HG03558 (cell line): ENCODE results near the gene MFAP3L.

ENCODE experiments used
- ATAC-seq: cut with Tn5 transposase; IDR thresholded peaks from one replicate; pipeline ENCODE4 v1.9.1; 2021; ENCODE audit warnings: moderate number of reproducible peaks; ENCODE audit not compliant: unreplicated experiment; ENCODE audit errors: extremely low read depth

Gene MFAP3L

DNA sequence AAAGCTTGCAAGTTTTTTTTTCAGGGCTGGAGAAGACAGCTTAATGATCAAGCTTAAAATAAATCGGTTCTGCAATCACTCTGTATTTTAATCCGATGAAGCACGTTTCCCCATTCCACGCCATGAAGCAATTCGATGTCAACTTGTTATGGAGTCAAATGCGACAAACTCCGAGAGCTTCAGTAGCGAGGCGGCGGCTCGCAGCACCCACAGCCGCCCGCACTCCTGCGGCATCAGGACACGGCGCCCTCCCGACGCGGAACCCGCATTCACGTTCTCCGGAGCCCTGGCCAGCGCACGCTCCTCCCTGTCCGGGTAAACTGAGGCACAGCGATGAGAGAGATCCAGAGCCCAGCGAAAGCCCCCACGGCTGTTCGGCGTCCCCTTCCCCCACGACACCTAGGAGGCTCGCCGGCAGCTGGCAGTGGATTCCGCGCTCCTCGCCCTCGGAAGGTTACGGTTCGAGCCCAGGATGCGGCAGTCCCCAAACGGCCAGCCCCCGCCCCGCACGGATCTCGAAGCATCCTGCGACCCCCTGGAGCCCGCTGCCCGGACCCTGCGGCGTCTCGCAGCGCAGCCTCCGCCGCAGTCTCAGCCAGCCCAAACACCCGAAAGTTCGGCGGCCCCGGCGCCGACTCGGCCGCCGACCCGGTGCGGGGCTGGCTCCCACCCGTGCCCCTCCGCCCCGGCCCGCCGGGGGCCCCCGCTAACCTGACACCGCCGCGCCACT lies 507 bp downstream of the MFAP3L start:
- no peak for ATAC-seq

DNA sequence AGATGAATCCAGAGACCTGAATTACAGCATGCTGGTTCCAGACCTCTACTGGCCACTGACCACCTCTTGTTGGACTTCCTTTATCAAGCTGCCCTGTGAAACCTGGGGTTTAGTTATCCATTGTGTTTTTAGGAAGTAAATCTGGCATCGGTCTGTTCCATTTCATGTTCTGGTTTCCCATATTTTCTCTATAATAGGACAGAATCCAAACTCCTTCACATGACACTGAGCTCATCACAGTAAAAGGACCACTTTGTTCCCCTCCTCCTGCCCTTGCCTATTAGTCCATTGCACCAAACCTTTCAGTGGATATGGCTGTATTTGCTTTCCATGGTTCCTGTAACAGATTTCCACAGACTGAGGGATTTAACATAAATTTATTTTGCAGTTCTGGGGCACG lies 4.0 kb downstream of the MFAP3L start:
- ATAC-seq, result no peak

DNA sequence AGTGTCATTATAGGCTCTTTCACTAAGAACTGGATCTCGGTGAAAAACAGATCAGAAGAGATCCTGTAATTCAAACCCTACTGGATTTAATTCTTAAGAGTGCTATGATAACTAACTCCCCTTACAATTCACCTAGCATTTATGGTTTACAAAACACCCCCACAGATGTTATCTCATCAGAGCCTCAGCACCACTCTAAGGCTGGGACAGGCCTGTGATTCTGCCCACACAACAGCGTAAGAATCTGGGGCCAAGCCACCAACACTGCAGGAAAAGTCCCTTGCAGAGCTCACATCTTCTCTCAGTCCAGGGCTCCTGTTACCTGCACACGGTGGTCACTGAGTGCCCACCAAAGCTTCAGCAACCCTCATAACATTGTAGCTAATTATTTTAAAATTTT lies 8.9 kb downstream of the MFAP3L start:
- no peak for ATAC-seq

DNA sequence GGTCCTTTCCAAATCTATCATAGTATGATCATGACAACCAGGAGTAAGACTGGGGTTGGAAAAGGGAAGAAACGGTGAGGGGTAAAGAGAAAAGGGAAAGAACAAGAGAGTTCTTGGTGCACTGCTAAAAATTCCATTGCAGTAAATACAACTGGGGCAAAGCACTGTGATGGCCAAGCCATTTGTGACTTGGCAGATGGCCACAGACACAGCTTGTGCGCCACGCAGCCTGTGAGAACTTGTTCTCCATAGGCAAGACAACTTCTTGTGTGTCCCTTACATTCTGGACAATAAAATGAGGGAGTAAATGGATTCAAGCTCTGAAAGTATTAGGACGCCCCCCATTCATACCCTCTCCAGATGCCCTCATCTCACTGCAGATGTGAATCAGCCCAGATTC lies 10.9 kb downstream of the MFAP3L start:
- no peak for ATAC-seq

DNA sequence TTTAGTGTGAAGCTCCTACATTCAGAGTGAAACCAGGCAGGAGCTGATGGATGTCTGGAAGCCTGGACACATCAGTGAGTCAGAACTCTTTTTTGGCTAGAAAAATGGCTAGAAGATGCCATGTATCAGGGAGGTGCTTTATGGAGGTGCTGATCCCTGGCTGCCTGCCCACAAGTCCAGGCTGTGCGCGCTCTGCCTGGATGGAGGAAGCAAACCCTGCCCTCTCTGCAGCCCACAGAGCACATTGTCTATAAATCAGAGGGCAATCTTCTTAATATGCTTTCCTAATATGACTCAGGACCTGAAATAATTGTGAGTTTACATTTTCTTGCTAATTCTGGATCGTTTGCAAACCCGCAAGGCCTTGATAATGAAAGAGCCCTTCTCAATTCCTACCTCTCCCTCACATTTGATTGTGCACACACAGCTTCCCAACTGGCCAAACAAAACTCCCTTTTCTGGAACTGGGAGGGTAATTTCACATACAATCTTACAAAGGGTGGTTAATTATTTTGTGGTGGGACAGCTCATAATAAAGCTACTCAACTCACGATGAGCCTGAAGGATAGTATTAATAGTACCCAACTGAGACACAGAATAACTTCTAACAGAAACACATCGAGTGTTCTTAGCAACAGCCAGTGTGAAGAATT lies 11.7 kb downstream of the MFAP3L start:
- no peak for ATAC-seq

DNA sequence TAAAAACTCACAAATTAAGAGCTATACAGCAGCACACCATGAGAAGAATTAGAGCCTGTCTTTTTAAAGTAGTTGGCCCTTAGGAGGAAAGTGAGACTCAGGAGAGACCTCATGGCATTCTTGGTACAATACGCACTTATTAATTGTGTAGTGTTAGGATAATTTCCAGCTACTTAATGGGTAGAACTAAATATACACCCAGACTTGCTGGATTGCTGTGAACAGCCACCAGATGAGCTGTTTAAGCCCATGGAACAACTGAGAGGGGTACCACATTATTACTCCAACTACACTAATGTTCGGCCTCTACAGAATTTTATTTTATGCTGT lies 13.6 kb downstream of the MFAP3L start:
- ATAC-seq, result no peak

DNA sequence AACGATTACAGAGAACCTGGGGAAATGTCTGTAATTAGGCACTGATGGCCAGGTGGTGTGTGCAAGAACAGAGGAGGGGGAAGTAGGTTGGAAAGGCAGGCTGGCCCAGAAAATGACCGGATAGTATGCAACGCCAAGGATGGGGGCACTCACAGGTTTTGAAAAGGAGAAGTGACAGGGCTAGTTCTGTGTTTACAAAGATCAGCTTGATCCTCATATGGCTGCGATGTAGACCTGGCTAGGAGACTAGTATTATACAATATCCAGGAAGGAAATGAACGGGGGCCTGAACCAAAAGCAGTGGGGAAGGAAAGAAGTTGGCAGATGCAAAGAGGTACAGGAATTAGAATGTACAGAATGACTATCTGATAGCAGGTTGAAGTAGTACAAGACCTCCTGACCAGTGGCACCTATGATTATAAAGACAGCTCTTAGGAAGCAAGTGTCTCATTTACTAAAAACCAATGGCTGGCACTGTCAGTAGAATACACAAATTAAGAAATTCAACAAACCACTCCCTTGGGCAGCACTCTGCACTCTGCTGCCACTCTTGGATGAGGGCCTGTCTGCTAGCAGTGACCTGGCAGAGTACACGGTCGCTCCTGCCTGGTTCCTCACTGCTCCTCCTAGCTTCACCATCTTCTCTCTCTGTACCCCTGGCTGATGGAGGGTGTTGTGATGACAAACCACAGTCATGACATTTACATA lies 14.1 kb downstream of the MFAP3L start:
- ATAC-seq, result no peak

DNA sequence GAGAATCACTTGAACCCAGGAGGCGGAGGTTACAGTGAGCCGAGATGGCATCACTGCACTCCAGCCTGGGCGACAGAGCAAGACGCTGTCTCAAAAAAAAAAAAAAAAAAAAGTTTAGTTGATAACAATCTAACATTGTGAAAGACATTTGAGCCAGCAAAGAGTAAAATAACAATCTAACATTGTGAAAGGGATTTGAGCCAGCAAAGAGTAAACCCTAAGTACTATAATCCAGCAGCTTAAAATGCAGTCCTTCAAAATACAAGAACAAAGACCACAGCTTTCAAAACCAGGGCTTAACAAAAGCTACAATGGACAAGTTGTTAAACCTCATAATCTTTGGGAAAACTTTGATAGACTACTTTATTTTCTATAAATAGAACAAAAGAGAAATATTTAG lies 16.9 kb downstream of the MFAP3L start:
- no peak for ATAC-seq

DNA sequence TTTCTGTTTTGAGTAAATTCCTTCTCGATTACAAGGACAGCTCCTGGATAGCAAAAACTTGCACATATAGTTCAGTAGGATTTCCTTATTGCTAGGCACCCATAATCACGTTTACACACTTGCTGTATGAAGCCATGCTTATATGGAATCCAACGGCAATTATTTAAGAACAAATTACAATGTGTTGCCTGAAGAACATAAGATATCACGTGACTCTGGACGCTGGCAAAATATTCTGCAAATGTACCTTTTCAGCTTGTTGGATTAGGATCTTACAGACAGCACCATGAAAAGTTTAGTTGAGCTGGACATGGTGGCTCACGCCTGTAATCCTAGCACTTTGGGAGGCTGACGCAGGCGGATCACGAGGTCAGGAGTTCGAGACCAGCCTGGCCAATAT lies 17.4 kb downstream of the MFAP3L start:
- no peak for ATAC-seq

DNA sequence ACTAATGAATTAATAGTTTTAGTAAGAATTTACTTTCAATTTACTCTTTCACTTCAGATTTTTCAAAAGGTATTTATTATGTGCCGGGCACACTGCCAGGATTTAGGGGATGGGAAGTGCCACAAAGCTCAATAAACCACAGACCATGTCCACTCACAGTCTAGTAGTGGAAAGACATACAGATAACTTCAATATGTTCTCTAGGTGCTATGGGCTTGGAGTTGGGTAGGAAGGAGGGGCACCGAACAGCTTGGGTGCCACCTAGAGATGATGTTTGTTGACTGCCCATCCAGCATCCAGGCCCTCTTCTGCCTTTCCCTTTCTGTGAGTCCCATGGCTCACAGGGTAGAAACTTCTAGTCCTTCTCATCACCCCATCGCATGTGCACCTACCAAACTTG lies 17.8 kb downstream of the MFAP3L start:
- no peak for ATAC-seq

DNA sequence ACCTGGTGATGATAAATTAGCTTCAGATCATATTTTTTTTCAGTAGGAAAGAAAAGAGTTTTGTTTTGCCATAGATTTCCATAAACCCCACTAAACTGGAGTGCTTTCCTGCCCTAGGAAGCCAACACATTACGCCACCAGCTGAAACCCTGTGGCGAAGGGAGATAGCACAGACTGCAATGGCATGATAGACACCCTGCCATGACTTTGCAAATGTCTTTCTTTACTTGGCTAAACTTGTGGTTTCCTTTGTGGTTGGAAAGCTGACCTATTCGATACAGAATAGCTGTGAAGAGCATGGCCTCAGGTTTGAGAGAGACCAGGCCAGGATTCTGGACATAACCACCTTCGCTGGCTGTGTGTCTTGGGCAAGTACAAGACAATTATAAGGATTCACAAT lies 19.1 kb downstream of the MFAP3L start:
- ATAC-seq, result no peak

DNA sequence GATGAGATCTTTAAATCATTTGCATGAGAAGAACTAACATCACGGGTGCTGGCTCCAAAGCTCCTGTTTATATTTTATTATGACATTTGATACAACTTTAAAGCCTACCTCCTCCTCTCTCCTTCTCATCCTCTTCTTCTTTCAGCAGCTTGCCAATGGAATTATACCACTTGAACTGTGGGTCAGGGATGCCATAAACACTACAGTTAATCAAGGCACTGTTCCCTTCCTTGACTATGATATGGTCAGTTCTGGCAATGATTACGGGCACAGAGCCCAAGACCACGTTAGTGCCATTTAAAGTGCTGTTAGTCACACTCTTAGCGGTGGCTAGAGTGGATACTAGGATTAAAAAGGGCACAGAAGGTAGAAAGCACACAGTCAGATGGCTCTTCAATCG lies 20.7 kb downstream of the MFAP3L start:
- no peak for ATAC-seq

DNA sequence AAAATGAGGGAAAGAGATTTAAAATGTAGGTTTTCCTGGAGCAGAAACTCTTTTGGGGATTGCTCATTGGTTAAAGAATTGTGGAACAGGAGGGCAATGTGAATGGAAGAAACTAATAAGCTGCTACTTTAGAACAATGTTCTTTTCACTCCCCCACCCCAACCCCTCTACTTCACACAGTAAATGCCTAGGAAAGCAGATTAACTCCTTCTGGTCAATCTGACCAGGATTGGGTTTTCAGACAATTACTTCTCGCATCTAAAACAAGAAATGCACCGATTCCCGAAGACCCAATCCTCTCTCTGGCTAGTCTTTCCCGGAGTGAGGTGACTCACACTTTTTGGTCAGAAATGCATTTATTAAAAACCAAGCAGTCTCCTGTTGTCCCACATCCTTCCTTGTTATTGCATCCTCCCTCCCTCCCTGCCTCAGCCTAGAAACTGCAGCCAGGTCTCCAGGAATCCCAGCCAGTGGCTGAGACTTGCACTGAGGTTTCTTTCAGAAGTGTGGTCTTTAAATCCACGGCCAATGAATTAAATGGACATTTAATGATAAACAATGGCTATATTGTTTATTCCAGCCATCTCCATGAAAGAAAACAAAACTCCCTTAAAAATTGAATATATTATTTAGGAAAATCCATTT lies 21.4 kb downstream of the MFAP3L start:
- ATAC-seq, result no peak

DNA sequence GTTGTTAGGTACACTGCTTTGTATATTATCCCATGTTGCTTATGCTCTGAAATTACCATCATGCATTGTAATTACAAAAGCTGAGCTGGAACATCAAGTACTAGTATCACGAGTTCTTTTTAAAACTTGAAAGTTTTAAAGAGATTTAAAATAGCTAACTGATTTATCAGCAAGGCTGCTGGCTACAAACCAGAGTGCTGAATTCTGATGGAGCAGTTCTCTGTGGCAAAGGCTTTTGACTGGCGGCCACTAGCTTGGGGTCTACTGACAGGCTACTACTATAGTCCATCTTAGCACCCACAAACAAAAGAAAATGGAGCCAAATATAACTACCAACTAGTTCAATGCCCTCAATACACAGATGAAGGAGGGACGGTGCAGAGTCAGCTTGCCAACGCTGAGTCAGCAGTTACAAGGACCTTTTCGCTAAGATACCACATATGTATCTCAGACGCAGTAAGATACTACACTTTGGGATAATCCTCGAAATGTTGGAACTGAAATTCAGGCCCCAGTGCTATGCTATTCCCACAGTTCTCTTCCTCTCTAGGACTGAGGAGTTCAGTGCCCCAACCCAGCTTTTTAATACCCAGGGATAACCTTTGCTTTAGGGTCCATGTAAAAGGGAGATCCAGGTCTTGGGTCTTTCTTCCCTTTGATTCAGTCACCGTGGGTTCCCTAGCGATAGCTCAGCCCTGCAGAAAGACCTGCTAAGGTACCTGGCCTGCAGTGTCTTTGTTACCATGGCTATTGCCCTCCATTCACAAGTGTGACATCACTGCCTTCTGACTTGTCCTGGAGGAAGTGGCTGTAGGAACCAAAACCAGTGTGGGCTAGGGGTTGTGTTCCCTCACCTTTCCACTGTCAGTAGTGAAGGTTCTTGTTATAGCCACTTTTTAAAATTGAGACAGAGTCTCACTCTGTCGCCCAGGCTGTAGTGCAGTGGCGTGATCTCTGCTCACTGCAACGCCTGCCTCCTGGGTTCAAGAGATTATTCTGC lies 22.8 kb downstream of the MFAP3L start:
- ATAC-seq, result no peak

DNA sequence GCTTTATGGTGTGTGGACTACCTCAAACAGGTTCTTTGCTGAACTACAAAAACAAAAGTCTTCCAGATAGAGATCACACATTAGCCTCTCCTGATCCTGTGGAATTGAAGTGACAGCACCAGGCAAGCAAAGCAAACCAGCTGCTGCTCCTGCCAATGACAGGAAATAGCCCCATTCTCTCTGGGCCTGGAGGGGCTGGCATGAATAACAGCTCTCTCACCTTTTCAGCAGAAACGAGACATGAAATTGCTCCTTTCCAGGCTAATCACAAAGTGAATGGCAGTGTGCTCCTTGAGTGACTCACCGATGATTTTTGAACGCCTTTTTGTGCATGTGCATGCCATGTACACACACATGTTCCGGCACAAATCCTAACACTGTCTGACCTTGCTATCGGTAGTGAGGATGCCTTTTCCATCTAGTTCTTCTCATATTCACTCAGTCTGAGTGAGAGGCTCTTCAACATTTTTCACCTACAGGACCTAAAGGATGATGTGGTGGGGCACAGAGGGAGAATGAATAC lies 24.4 kb downstream of the MFAP3L start:
- ATAC-seq, result no peak

DNA sequence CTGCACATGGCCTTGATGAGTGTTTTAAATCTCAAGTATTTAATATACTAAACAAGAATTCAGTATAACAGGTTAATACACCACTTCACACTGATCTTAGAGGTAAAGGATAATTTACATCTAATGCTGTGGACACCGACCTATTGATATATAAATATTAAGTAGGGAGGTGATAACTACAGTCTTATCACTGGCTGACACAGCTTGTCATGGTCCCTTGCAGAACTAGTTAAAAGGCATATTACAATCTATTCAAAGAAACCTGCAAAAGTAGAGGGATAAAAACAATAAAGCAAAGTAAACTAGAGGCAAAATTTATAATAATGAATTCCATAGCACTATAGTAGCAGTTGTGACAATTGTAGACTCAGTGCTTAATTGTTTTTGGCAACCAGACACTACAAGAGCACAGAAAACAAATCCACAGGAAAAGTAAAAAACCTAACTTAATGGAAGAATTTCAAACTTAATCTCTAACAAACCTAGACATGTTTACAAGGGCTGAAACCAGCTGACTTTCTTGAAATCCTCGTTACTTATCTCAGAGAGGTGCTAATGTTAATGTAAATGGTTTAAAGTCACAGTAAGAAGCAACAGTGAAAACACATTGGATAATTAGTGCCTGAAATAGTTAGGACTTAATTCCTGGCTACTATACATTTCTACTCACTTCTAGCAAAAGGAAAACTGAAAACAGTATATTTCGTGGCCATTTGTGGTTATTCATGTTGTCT lies 25.0 kb downstream of the MFAP3L start:
- no peak for ATAC-seq

DNA sequence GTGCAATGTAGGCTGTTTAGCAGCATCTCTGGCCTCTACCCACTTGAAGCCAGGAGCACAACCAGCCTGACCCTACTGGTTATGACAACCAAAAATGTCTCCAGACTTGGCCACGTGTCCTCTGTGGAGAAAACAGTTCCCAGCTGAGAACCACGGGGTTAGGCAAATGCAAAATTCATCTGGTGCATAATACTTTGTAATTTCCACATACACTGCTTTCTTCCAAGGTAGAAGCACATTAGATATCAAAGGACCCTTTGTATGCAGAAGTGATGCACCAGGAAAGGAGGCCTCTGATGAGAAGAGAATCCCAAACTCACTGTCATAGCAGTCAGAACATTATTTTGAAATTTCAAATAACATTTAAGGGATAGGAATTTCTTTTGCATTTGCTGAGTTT lies 26.3 kb downstream of the MFAP3L start:
- no peak for ATAC-seq

DNA sequence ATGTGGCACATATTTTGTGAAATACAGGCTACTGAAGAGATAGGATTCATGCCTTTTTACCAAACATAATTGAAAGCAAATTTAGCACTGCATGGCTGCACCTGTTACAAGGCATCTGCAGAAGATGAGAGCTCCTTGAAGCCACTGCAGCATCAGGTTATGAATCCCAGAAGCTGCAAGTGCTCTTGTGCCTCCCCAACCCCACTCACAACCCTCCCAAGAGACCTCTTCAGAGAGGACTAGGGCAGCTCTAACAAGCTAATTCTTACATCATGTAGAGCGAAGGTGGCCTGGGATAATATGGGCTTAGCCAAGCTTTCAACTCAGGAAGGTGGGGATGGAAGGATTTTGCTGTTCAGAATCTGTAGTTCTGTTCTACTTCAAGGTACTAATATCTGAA lies 27.2 kb downstream of the MFAP3L start:
- no peak for ATAC-seq
